T47D (cell line): ENCODE data around the gene KSR2.
A peak's percentile ranks its signal among the peaks of the same experiment; 100 is the strongest.

ENCODE experiments used
- DNase-seq, 2 experiments: peaks; one replicate each; pipeline versions ENCODE4 v3.0.0 to v3.0.0-alpha.2; 2011 to 2012; ENCODE audit warnings: low read depth in 1 of 2, low spot score in 1 of 2
- JUND ChIP-seq: IDR thresholded peaks from 2 replicates; pipeline ENCODE4 v1.6.1; 2012; ENCODE audit warnings: low read depth
- in situ Hi-C: cut with HindIII; loops from 2 replicates; pipeline ENCODE4 v1.10.0; 2016; ENCODE audit warnings: low sequenced_read_pairs, low pct_unique_long_range_greater_than_20kb

The KSR2 gene

DNA sequence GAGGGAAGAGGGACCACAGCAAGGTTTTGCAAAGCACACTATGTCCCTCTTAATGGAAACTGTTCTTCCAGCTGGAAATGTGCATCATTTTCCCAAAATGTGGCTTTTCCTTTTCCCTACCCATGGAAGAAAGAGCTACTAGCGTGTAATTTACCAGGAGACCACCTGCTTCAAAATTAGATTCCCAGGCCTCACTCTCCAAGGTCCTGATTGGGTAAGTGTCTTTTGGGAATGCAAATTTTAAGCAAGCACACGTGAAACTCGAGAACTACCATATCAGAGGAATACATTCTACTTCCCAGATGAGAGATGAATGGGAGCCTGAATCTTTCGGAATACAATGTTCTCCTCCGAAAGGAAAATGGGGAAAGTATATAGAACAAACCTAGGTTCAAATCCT, 405.8 kb downstream of the KSR2 start:
- in situ Hi-C loops = no loop called here
- DNase-seq = no peak
- TF ChIP-seq JUND = no peak

- in situ Hi-C loops = no loop called here
- no peak for DNase-seq
- TF ChIP-seq JUND = no peak
These were observed 406.8 kb downstream of the KSR2 start for GRCh38 chr12:117561990-117562389.

GRCh38 chr12:117559978-117560377, 408.8 kb downstream of the KSR2 start:
- TF ChIP-seq JUND = no peak
- in situ Hi-C loops = no loop called here
- DNase-seq = no peak

DNA sequence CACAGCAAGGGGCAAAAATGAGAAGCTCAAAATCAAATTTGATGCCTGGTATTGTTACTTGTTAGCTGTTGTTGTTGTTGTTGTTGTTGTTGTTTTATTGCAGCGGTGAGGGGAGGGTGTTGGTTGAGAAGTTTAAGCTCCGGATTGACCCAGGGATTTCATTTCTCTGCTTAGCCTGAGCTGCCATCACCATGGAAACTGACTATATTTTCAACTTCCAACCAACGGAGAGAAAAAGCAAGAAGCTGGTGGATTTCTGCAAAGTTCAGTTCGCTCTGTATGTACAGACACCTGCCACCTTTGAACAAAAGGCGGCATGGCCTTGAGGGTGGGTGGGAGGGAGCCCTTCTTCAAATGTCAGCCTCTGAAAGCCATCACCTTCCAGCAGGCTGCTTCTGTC, 412.9 kb downstream of the KSR2 start:
- DNase-seq = no peak
- no peak for TF ChIP-seq JUND
- in situ Hi-C loops = no loop called here

DNA sequence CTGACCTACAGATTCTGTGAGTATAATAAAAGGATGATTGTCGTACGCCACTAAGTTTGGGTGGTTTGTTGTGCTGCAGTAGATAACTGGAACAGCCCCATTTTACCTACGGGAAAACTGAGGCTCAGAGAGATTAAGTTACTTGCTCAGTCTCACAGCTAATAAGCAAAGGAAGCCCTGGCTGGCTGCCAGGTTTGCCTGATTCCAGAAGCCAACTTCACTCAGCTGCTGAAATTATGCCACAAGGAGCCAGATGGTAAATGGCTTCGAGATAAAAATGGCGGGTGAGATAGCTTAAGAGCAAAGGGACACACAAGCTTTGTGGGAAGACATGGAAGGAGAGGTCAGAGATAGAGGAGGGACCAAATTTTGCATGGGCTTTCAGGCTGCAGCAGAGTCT, 415.8 kb downstream of the KSR2 start:
- in situ Hi-C loops = no loop called here
- no peak for DNase-seq
- no peak for TF ChIP-seq JUND

DNA sequence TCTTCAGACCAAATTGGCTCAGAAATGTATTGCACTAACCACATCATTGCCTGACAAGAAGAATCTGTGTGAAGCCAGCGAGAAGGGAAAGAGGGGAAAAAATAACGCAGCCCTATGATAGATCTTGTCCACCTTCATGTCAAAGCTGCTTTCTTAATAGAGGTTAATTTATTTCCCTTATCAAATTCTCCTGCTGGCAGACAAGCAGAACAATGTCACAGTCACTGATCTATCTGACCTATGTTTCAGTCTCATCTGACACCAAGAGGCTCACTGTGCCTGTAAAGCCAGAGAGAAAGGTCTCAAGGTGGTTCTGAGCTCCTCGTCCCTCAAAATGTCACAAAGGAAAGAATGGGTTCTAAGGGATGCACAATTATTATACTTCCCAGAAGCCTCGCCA, 417.1 kb downstream of the KSR2 start:
- in situ Hi-C loops = no loop called here
- no peak for TF ChIP-seq JUND
- no peak for DNase-seq

DNA sequence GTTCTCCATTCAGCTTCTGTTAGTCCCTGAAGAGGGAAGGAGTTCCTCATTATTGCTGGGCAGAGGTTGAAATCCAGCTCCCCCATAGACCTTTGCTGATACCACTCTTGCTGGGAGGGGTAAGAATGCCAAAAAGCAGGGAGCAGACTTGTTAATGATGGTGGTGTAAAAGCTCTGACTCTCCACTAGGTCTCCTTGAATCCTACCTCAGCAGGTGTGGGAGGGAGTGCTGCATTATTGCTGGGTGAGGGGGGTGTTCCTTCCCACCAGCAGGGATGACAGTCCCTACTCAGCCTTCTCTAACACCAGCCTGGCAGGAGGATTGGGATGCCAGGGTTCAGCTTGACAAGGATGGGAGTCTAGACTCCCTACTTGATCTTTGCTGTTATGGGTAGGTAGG, 421.6 kb downstream of the KSR2 start:
- TF ChIP-seq JUND = no peak
- DNase-seq = no peak
- in situ Hi-C loops = no loop called here

DNA sequence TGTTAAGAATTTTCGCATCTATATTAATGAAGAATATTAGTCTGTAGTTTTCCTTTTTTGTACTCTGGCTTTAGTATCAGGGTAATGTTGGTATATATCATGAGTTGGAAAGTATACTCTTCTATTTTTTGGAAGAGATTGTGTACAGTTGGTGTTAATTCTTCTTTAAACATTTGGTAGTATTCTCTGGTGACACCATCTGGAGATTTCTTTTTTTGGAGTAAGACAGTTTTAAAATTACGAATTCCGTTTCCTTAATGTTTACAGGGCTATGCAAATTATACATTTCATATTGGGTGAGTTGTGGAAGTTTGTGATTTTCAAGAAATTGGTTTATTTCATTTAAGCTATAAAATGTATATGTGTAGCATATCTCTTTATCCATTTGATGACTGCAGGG, 423.6 kb downstream of the KSR2 start:
- no peak for TF ChIP-seq JUND
- in situ Hi-C loops = no loop called here
- DNase-seq = no peak

- in situ Hi-C loops = no loop called here
- TF ChIP-seq JUND = no peak
- DNase-seq = no peak
These were observed 428.8 kb downstream of the KSR2 start for GRCh38 chr12:117540011-117540410.

DNA sequence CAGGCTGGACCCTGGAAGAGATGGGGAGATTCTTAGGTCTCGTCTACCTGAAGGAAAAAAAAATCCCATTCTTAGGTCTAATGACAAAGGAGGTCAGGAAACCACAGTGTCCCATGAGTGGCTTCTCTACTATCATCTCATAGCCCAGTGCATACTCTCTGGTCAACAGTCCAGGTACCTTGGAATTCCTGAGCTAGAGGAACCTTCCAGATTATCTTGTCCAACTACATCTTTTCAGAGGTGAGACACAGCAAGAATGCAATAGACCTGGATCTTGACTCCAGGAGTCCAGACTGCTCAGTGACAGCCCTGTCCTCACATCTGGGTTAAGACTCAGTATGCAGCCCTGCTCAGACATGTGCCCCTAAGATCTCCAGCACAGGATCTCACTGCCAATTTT, 429.9 kb downstream of the KSR2 start:
- in situ Hi-C loops = no loop called here
- TF ChIP-seq JUND = no peak
- DNase-seq = no peak

- TF ChIP-seq JUND = no peak
- DNase-seq = no peak
- in situ Hi-C loops = no loop called here
These were observed 430.6 kb downstream of the KSR2 start for GRCh38 chr12:117538032-117538690.

DNA sequence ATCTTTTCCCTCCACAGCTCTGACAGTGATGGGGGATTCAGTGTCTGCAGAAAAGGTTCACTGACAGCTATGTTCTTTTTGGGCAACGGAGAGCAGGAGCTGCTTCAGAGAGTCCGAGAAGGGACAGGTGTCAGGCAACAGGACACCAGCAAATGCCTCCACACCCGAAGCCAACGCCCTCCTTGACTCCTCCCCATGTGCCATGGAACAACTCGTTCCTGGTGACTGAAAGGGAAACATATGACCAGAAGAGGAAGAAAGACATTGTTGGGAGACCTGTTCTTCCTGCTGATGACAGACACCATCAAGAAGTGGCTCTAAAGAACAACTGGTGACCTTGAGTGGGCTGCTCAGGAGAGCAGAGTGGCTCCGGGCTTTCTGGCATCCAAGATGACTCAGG, 435.1 kb downstream of the KSR2 start:
- DNase-seq = peak in 1 of 2 experiments; percentile 43
- in situ Hi-C loops = no loop called here
- TF ChIP-seq JUND = no peak

- DNase-seq = no peak
- in situ Hi-C loops = no loop called here
- TF ChIP-seq JUND = no peak
These were observed 438.0 kb downstream of the KSR2 start for GRCh38 chr12:117530796-117531195.

DNA sequence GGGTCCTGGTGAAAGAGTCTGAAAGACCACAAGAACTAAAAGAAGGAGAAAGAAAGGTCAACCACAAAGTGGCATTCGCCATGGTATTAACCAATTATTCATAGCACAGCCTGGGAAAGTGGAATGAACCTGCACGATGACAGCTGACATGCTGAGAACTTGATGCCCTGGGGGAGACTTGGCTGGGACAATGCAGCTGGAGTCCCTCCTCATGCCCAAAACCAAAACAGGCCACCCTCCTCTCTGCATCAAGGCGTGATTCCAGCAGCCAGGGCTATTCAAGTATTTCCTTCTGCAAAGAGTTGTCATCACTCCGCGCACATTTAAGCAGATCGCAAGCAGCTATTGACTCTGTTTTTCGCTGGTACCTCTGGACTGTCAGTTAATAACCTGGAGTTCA, 440.3 kb downstream of the KSR2 start:
- no peak for TF ChIP-seq JUND
- DNase-seq = no peak
- in situ Hi-C loops = no loop called here

- no peak for DNase-seq
- no peak for TF ChIP-seq JUND
- in situ Hi-C loops = no loop called here
These were observed 441.3 kb downstream of the KSR2 start for GRCh38 chr12:117527479-117527855.
